HG02588 (cell line): ENCODE measurements around the gene PHACTR2.
"Not testable (repeated sequence)": the region's sequence is repeated elsewhere in the genome, so short reads cannot be mapped to it uniquely, and the experiment has no call there.

Source experiments
- ATAC-seq: cut with Tn5 transposase; IDR thresholded peaks from one replicate; pipeline ENCODE4 v1.9.1; 2021; ENCODE audit warnings: mild to moderate bottlenecking, moderate library complexity; ENCODE audit not compliant: unreplicated experiment

PHACTR2 gene

DNA sequence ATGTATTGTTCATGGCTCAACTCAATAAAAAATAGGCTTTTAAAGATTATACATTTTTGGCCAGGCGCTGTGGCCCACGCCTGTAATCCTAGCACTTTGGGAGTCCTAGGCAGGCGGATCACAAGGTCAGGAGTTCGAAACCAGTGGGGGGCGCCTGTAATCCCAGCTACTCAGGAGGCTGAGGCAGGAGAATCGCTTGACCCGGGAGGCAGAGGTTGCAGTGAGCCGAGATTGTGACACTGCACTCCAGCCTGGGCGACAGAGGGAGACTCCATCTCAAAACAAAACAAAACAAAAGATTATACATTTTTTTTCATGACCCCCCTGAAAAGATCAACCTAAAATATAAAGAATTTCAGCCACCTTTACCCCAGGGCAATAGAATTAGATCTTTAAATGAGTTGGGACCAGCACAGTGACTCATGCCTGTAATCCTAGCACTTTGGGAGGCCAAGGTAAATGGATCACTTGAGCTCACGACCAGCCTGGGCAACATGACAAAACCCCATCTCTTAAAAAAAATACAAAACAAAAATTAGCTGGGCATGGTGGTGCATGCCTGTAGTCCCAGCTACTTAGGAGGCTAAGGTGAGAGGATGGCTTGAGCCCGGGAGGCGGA, 60.4 kb downstream of the PHACTR2 start:
- ATAC-seq, result not testable (repeated sequence)

DNA sequence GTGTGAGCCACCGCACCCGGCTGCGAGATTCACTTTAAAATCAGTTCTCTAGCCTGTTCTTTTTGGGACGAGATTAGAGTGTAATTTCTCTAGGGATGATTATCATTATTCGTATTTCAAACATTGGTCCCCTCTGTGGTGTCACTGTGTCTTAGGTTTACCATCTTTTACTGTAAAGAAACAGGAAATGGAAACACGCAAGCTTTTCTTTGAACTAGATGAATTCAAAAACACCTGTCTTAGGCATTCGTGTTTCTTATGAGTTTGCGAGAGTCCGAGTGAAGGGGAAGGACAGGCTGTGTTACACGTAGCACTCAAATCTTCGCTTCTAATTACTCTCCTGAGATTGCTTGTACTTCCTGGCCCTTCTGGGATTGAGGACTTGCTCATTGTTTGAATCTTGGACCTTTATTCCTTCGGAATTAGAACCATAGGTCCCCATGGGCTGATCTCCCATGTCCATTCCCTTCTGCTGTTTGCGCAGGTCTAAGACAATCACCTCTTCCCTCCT, 61.6 kb downstream of the PHACTR2 start:
- no peak for ATAC-seq

DNA sequence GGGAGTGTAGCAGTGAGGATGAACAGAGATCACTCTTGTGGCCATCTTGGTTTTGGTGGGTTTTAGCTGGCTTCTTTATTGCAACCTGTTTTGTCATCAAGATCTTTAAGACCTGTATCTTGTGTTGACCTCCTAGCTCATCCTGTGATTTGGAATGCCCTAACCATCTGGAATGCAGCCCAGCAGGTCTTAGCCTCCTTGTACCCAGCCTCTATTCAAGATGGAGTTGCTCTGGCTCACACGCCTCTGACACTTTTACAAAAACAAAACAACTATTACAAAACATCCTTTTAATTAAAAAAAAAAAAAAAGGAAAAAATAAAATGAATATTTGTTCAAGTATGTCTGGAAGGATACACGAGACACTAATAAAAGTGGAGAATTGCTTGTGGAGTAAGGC, 62.4 kb downstream of the PHACTR2 start:
- ATAC-seq, result no peak

DNA sequence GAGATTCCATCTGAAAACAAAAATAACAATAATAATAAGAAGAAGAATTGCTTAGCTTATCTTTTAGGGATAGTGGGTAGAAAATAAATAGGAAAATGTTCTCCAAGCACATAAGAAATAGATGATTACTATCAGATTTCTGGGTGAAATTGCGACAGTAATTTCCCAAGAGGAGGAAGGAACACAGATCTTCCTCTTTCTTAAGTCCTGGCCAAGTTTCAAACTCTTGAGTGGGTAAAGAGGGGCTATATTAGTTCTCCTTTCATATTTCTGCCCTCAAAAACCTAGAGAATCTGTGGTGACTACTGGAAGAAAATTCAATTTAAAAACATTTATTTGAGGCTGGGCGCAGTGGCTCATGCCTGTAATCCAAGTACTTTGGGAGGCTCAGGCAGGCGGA, 63.7 kb downstream of the PHACTR2 start:
- no peak for ATAC-seq

DNA sequence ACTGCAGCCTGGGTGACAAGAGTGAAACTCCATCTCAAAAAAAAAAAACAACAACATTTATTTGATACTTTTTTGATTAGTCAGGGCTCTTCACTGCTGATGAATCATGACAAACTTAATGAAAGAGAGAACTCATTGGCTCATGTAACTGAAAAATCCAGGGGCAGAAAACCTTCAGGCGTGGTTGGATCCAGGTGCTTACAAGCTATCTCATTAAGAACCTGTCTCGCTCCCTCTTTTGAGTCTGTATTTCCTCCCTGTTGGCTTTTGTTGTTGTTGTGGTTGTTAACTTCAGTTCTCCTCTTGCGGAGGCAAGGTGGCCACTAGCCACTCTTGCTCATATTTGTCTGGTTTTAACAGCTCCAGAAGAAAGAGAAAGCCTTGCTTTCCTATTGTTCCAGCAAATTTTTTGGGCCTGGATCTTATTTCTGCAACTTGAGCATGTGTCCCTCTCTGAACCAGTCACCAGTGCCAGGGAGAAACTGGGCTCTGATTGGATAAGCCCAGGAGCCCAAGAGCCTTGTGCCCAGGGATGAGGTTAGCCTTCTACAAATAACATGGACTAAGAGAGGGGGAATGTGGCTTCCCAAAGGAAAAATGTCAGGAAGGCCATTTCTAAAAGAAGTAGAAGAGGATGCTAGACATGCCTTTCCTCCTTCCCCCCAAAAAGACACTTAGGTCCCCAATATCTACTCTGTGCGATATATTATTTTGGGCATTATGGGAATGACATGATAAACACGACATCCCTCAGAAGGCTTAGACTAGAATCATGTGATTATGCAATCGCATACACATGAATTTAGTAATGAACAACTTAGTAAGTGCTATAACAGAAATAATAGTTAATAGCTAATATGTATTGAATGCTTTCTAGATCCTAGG, 64.5 kb downstream of the PHACTR2 start:
- no peak for ATAC-seq

DNA sequence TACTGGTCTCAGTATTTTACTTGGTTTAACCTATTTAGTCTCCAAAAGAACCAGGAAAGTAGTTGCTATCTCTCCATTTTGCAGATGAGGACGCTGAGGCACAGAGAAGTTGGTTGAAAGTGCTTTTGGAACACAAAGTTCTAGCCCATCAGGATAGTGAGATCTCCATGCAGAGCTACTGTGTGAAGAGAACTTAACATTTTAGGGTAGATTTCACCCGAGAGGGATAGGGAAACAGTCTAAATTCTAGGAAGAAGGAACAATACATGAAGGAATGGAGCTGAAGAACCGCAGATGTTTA, 65.1 kb downstream of the PHACTR2 start:
- no peak for ATAC-seq

DNA sequence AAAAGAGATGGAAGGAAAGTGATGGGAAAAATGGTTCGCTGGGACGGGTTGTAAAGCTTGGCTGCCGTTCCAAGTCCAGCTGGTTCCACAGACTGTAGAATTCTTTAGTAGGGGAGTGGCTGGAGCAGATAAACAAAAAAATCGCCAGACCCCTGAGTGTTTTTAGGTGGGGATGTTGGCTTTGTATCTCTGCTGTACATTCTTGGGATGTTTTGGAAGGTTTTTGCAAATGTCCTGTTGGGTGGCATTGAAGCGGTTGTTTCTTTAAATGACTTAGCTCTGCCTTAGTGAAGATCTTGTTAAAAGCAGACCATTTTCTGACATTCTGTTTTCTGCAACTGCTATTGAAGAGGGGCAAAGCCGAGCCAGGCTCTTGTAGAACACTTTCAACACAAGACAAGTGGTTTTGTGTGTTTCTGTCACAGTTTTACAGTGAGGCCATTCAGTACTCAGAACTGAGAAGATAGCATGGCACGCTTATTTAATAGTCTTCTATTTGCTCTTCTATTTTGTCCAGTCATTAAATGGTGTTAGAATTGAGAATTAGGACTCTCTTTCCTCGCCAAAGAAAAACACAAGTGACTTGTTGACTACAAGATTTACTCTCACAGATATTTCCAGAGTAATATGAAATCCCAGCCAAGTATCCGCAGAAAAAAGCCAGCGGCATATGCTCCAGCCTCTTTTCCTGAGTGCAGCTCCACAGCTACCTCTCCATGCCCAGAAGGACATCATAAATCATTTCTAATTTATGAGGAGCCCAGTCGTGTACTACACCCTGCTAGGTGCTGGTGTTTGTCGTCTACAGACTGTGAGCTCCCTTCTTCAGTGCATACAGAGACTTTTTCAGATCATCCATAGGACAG, 65.8 kb downstream of the PHACTR2 start:
- ATAC-seq, result no peak

DNA sequence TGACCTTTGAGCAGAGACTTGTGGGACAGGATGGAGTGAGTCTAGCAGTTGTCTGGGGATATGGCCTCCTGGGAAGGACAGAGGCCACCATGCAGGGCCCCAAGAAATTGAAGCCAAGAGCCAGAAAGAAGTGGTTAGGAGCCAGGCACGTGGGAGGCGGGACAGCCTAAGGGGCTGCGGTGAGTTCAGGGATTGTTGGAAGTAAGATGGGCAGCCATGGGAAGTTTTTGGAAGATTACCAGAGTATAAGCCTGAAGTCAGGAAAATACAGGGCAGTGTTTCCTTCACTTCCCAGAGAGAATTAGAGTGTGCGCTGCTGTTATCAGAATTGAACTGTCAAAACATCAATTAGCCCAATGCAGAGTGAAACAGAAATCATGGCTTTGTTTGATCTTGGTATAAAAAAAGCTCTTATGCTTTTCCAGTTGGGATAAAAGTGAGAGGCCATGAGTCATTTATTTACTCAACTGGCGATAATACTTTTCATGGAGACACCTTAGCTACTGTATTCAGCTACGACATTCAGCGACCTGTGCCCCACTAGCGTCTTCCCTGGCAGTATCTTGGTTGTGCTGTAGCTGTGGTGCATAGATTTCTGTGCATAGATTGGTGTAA, 66.9 kb downstream of the PHACTR2 start:
- ATAC-seq, result no peak

DNA sequence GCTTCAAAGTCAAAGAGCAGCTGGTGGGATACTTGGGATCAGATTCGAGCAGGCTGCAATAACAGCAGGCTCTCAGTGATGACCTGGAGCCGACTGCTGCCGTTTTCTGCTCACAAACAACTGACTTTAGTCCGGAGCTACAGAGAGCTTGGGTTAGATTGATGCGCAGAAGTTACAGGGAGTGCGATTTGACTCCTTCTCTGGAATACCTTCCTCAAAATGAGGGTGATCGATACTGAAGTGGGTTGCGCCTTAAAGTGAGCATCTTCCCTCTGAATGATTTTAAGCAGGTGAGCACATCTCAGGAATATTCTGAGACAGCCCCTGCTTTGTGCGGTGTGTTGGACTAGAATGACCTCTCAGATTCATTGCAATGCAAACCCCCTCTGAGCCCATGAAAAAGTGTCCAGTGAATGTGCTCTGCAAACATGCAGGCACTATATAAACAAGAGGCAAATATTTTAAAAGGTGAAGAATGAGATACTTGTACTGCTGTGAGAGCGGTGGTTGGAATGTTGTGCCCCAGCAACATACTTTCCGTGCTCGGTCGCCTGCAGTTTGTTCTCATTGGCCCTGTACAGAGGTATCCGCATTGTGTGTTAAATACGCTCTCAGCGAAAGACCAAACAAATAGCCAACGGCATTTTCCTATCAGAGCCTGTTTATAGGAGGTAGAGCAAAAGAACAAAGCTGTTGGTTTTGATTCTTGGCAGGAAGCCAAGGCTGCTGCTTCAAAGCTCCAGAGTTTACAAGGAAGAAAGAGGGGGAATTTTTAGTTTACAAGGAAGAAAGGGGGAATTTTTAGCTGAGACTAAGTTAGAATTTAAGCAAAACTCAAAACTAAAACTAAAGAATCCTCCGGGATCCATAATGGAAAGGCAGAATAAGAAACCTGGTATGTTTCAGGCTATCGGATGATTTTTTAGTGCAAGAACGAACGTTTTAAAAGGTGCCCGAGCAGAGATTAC, 67.7 kb downstream of the PHACTR2 start:
- no peak for ATAC-seq

DNA sequence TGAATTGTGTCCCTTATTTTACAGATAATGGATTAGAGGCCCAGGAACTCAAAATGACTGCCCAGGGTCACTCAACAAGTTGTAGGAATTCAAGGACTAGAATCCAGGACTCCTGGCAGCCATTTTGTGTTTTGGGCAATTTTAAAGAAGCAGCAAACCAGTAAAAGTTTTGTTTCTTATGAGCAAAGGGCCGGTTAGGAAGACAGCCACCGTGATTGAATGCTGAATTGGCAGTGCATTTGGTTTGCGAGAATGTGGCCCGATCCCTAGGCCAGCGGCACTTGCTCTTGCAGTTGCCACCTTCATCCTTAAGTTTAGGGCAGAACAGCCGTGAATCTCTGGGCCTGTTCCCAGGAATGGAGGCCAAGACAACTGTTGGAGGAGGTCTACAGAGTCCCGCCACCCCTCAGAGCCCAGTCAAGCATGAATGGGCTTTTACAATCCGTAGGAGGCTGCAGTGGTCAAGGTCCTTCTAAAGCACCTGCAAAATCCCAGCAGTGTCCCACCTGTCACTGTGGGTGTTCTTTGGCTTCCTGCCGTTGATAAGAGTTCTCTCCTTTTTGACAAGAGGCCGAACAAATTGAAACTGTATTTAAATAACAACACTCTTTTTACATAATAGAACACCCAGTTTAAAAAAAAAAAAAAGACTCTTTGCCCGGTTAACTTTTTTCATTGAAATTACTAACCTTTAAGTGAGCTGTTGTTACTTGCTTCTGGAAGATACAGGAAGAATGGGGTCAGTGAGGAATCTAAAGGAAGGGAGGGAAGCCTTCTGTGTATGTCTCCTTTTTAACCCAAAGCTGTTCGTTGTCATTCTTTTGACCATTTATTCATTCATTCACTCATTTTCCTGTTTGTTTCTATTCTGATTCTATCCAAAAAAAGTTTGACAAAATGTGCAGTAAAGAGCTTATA, 68.7 kb downstream of the PHACTR2 start:
- no peak for ATAC-seq

DNA sequence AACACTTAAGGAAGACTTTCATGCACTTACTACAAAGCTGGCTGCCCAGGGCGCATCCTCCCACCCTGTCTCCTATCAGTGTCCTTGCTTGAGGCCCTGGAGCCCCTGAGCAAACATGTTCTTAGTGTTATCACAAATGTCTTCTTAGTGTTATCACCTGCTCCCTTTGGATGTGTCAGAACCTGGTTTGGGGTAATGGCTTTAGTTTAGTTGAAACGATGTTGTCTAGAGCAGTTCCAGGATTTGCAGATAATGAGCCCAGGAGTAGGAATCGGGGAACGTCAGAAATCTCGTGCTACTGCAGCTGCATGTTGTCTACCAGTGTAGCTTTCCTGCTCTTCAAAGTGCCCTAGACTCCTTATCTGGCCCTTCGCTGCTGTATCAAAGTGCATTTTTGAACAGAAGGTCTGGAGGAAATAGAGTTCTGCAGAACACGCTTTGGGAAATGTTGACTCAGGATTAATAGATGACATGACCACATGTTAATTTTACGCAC, 69.6 kb downstream of the PHACTR2 start:
- no peak for ATAC-seq

DNA sequence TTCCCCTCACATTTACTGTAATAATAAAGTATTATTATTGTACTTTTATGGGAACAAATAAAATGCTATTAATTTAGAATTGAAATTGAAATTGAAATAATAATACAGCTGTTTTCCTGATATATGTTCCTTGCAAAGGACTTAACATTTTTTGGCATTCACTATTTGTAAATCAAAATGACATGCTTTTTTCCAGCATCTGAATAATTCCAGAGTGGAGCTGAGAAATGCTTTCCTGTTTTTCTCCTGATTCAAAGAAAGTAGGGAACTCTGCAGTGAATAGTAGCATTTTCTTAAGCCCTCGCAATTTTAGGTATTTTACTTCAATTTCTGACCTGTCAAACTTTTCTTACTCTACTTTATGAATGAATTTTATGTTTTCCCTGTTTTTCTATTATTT, 72.1 kb downstream of the PHACTR2 start:
- ATAC-seq, result no peak

DNA sequence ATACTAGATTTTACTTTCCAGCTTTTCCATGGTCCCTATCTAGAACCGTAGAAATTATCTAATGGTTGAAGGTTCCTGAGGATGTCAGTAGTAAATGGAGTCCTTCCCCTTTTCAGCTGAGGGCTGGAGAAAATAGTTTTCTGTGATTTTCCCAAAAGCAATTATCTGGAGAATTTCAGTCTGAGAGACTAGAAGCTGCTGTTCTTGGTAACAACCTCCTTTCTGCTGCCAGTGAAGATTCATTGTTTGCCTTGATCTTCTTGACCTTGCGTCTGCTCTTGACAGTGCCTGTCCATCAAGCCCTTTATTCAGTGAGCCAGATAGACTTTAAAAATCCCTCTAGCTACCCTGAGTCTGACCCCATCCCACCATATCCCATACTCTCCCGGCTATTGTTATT, 73.1 kb downstream of the PHACTR2 start:
- no peak for ATAC-seq

DNA sequence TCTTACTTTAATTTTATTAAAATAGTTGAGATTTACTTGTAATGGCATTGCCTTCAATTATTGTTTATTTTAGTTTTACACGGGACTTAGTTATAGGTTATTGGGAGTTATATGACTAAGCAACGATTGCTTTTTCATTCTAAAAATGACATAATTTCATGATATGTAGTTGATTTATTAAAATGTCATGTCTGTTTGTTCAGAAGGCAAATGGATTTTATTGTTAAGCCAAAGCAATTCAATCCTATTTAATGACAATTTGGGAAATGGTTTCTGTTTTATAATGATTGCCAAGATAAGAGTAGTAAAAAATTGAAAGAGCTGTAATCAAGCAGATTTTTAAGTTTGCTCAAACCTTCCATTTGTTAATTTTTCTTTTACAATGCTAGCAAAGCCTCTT, 74.7 kb downstream of the PHACTR2 start:
- no peak for ATAC-seq

DNA sequence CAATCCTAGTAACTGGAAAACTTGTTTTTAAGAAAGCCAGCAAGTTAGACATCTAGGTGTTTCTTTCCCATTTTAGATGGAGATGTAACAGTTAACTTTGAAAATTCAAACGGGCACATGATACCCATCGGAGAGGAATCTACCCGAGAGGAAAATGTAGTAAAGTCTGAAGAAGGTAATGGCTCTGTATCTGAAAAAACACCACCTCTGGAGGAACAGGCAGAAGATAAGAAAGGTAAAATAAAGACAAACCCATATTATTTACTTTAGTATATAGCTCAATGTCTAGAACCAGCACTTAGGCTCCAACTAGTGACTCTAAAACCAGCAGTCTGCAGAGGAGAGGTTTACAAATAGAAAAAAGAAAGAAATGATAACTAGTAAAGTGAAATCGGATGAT, 75.9 kb downstream of the PHACTR2 start:
- no peak for ATAC-seq

DNA sequence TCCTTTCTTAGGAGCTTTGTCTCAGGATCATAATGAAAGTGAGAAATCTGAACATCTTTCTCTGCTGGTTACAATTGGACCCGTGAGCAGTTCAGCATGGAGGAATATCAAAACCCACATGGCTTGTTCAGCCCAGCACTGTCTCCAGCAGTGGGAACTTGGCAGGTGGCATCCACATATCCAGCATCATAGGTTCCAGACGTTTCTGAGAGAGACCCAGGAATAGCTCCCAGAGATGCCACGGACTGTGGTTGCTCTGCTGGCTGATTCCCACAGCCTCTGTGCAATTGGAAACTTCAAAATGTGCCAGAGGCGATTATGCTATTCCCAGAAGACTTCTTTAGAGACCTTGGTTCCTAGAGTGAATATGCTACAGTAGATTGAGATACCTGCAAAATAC, 76.4 kb downstream of the PHACTR2 start:
- ATAC-seq, result no peak

DNA sequence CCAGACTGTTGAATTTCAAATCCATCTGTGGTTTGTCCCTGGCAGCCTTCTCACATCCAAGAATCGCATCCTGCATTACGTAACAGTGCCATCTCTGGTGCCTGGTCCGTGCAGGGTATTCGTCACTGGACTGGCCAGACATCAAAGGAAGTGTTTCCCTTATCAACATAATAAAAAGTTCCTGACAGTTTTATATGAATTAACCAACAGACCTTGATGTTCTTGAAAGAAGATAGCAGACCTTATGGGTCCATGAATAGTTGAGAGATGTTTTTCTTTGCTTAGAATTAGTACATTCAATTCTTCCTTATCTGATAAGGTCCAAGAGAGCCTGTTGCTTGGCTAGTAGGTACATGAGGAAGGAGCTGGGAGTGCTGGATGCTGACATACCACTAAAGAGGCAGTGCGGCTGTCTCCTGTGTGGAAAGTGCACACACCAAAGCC, 77.6 kb downstream of the PHACTR2 start:
- ATAC-seq, result no peak

DNA sequence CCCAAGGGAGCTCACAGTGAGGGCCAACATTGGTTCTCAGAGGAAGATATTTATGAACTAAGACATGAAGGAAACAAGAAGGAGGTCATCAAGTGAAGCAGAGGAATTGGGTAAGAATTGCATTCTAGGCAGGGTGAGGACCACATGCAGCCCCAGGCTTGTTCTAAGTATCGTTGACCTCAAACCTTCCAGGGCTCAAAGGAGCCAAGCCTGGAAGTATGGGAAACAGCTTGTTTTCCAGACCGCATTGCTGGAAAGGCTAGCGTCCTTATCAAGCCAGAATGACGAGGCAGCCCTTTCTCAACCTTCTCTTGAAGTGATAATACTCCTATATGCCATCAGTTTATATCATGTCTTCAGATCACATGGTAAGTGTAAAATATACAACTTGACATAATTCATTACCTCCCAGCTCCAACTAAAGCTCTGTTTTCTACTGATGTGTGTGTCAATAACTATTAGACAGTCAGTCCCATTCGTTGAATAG, 79.6 kb downstream of the PHACTR2 start:
- no peak for ATAC-seq

DNA sequence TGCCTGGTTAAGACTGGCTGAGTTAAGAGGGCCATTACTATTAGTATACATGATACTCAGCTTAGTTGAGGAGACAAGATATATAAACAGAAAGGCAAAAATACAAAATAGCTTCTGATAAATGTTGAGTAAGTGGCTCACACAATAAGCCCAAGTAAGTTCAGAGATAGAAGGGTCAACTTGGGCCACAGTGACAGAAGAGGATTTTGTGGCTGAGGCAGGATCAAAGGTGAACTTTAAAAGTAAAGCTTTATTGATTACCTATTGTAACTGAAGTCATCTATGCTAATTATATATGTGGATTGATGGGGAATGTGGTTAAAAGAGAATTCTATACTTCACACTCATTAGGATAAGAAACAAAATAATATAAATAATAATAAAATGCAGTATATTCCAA, 80.8 kb downstream of the PHACTR2 start:
- ATAC-seq, result no peak
